ENCODE data around the gene IQGAP2.

GRCh38 chr5:76445063-76445462 lies 42.0 kb downstream of the IQGAP2 start:
- TF ChIP-seq LEF1 (IDR thresholded peaks at IDR 0.05; ENCODE audit: borderline replicate concordance) = no peak
- no peak for TF ChIP-seq SP1 (IDR thresholded peaks at IDR 0.05)
- no peak for TF ChIP-seq FOXK2 (IDR thresholded peaks at IDR 0.05)
- TF ChIP-seq SUZ12 (IDR thresholded peaks at IDR 0.05) = no peak
- no peak for TF ChIP-seq TARDBP (IDR thresholded peaks at IDR 0.05)
- no peak for TF ChIP-seq BHLHE40 (IDR thresholded peaks at IDR 0.05; ENCODE audit: borderline replicate concordance)
- TF ChIP-seq ZNF384 (IDR thresholded peaks at IDR 0.05) = no peak
- no peak for TF ChIP-seq ARNT (IDR thresholded peaks at IDR 0.05)
- TF ChIP-seq PKNOX1 (IDR thresholded peaks at IDR 0.05) = no peak
- no peak for TF ChIP-seq HDGF (IDR thresholded peaks at IDR 0.05; ENCODE audit: borderline replicate concordance)
